Ishikawa (cell line): ENCODE data around the gene C15orf40.

ENCODE experiments used
- RAD21 ChIP-seq: IDR thresholded peaks from 2 replicates; pipeline ENCODE4 v1.6.1; 2012; ENCODE audit warnings: low read depth
- USF1 ChIP-seq: IDR thresholded peaks from 2 replicates; pipeline ENCODE4 v1.6.1; 2012

DNA sequence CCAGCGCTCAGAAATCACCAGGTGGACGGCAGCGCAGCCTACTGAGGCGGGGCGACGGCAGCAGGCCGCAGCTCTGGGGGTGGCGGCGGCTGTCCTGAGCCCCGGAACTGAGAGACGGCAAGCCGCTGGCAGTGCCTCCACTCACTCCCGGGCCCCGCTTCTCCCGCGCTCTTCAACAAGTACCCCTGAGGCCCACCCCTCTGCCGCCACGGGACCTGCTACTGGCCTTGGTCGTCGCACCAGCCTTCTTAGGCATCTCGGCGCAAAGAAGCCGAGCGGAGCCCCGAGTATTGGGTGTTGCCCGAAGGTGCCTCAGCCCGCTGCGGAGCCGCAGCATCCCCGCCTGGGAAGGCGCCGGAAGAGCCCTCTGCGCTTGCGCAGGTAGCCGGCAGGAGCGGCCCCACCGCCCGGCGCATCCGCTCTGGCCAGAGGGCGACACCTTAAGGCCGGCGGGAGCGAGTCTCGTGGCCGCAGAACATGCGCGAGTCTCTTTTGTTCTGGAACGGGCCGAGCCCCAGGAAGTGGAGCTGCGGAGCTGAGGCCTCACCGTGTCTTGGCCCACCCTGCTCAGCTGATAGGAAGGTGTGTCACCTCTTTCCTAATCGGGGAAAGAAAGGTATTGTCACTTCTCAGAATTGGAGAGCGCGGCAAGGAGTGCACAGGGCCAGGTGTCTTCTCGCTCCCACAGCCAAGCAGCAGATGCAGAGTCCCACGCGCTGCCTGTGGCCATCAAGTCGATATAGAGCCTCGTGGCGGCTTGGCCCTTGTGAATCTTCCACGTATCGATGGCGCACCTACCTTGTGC is at the start of gene C15orf40:
- TF ChIP-seq USF1 (peak; percentile 61), RAD21 (peak; percentile 35; the same call in 1 of the 2 replicates)
